ENCODE data around the gene PACS2. TPM values are rescaled to one million over a fixed set of nuclear protein-coding genes. Genes with fewer than 3 reads are reported as not detected.

Gene PACS2
- total RNA-seq, 1 experiment from 2014 or later = 43.3 TPM

- no peaks in the 10 kb centered on the region for H3K4me1 ChIP-seq (replicated peaks; ENCODE audit: insufficient read depth)
- intact Hi-C loops (cut with micrococcal nuclease; ENCODE audit: unreplicated experiment) = no loop called here
- no peaks in the 10 kb centered on the region for H3K9me3 ChIP-seq (ENCODE audit: insufficient read depth, low read depth)
- DNase-seq = no peak
- BruUV-seq (replicated peaks) = no TSS peak
- H3K4me2 ChIP-seq = no peak overlapping the region
- H3F3A ChIP-seq (ENCODE audit: insufficient read depth, low read depth) = 0 out of 2 replicates have a peak, but pooled peaks cover 4% of the 10 kb centered on the region
- H3K9me2 ChIP-seq (ENCODE audit: insufficient read depth) = no peaks in the 10 kb centered on the region
- POLR2A ChIA-PET (ENCODE audit: unreplicated experiment) = no interaction called here
- no peak overlapping the region for H3K27ac ChIP-seq
- TF ChIP-seq CTCF (conservative IDR thresholded peaks at IDR 0.05) = no peak
- no peak for TF ChIP-seq EZH2 (IDR thresholded peaks at IDR 0.05; ENCODE audit: low read depth)
- no peaks in the 10 kb centered on the region for H3K36me3 ChIP-seq (ENCODE audit: low read depth)
- H3K79me2 ChIP-seq (ENCODE audit: low read depth) = no peaks in the 10 kb centered on the region
- no peak overlapping the region for H3K4me3 ChIP-seq
- H4K20me1 ChIP-seq (ENCODE audit: insufficient read depth) = no peaks in the 10 kb centered on the region
- CTCF ChIA-PET = no interaction called here
- no peaks in the 10 kb centered on the region for H3K27me3 ChIP-seq (ENCODE audit: insufficient read depth, low read depth)
- H2AFZ ChIP-seq = no peak overlapping the region
These were observed 52.0 kb downstream of the PACS2 start for GRCh38 chr14:105366386-105367074.

DNA sequence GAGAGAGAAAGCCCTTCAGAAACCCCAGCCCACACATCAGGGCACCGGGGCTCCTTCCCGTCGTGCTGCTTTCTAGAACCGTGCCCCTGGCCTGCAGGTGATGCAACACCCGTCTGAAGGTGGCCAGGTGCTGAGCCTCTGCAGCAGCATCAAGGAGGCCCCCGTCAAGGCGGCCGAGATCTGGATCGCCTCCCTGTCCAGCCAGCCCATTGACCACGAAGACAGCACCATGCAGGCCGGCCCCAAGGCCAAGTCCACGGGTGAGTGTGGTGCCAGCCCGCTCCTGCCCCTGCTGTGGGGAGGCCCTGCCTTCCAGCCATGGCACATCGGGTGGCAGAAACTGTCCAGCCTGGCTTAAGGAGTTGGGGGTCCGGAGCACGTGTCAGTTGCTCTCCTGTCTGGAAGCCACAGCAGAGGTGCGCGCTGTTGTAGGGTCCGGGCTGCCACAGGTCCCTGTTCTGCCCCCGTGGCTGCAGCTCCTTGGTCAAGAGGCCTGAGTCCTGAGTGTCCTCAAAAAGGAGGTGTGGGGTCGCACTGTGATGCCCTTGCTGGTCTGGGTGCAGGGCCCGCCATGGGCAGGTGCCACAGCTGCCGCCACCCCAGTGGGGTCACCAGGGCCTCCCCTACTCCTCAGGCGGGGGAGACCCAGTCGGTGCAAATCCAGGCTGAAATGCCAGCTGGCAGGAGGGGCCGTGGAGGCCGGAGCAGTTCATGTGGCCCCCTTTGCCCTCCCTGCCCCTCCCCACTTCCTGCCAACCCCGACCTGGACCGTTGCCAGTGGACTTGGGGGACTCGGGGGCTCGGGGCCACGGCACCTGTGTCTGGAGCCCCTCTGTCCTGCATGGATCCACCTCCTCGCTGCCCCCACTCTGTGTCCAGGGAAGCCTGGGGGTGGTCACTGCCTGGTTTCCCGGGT lies 52.8 kb downstream of the PACS2 start:
- BruUV-seq (replicated peaks) = no TSS peak
- ChIA-PET POLR2A (ENCODE audit: unreplicated experiment) (no interaction called here), CTCF (no interaction called here)

DNA sequence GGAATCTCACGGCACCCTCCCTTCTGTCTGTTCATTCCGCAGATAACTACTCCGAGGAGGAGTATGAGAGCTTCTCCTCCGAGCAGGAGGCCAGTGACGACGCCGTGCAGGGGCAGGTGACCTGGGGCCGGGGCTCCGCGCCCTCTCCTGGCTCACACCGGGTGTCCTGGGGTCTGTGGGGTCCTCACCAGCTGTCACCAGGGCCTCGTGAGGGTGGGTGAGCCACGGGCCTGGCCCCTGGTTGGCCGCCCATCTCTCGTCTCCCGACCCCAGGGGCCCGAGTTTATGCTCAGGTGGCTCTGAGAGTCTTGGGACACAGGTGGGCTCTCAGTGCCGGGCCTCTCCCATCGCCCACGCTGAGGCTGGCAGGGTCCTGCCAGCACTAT lies 53.5 kb downstream of the PACS2 start:
- H2AFZ ChIP-seq = no peak overlapping the region
- no peaks in the 10 kb centered on the region for H3K27me3 ChIP-seq (ENCODE audit: insufficient read depth, low read depth)
- no peak for DNase-seq
- CTCF ChIA-PET = no interaction called here
- H4K20me1 ChIP-seq (ENCODE audit: insufficient read depth) = no peaks in the 10 kb centered on the region
- intact Hi-C loops (cut with micrococcal nuclease; ENCODE audit: unreplicated experiment) = no loop called here
- no peaks in the 10 kb centered on the region for H3K79me2 ChIP-seq (ENCODE audit: low read depth)
- POLR2A ChIA-PET (ENCODE audit: unreplicated experiment) = no interaction called here
- no peak overlapping the region for H3K27ac ChIP-seq
- no peaks in the 10 kb centered on the region for H3K36me3 ChIP-seq (ENCODE audit: low read depth)
- 0 out of 2 replicates have a peak, but pooled peaks cover 4% of the 10 kb centered on the region for H3F3A ChIP-seq (ENCODE audit: insufficient read depth, low read depth)
- TF ChIP-seq CTCF (conservative IDR thresholded peaks at IDR 0.05) = no peak
- TF ChIP-seq EZH2 (IDR thresholded peaks at IDR 0.05; ENCODE audit: low read depth) = no peak
- BruUV-seq (replicated peaks) = no TSS peak
- no peak overlapping the region for H3K4me3 ChIP-seq
- no peak overlapping the region for H3K4me2 ChIP-seq
- H3K4me1 ChIP-seq (replicated peaks; ENCODE audit: insufficient read depth) = no peaks in the 10 kb centered on the region
- H3K9me2 ChIP-seq (ENCODE audit: insufficient read depth) = no peaks in the 10 kb centered on the region
- no peaks in the 10 kb centered on the region for H3K9me3 ChIP-seq (ENCODE audit: insufficient read depth, low read depth)

More for the DNA sequence above, 52.8 kb downstream of the PACS2 start:
- no peaks in the 10 kb centered on the region for H3K27me3 ChIP-seq (ENCODE audit: insufficient read depth, low read depth)
- no peak overlapping the region for H2AFZ ChIP-seq
- intact Hi-C loops (cut with micrococcal nuclease; ENCODE audit: unreplicated experiment) = no loop called here
- no peak for DNase-seq
- H3K4me2 ChIP-seq = no peak overlapping the region
- H3K9me3 ChIP-seq (ENCODE audit: insufficient read depth, low read depth) = no peaks in the 10 kb centered on the region
- H3F3A ChIP-seq (ENCODE audit: insufficient read depth, low read depth) = 0 out of 2 replicates have a peak, but pooled peaks cover 4% of the 10 kb centered on the region
- no peak for TF ChIP-seq CTCF (conservative IDR thresholded peaks at IDR 0.05)
- TF ChIP-seq EZH2 (IDR thresholded peaks at IDR 0.05; ENCODE audit: low read depth) = no peak
- no peak overlapping the region for H3K4me3 ChIP-seq
- H3K79me2 ChIP-seq (ENCODE audit: low read depth) = no peaks in the 10 kb centered on the region
- no peaks in the 10 kb centered on the region for H3K9me2 ChIP-seq (ENCODE audit: insufficient read depth)
- H3K4me1 ChIP-seq (replicated peaks; ENCODE audit: insufficient read depth) = no peaks in the 10 kb centered on the region
- H4K20me1 ChIP-seq (ENCODE audit: insufficient read depth) = no peaks in the 10 kb centered on the region
- no peak overlapping the region for H3K27ac ChIP-seq
- H3K36me3 ChIP-seq (ENCODE audit: low read depth) = no peaks in the 10 kb centered on the region

All from PC-9 (cell line).